GM04503 (cell line): ENCODE results near the gene MTCL1.

Experiments used
- DNase-seq: peaks from one replicate; pipeline ENCODE4 v3.0.0-alpha.2; 2012; ENCODE audit warnings: low read depth

Gene MTCL1

DNA sequence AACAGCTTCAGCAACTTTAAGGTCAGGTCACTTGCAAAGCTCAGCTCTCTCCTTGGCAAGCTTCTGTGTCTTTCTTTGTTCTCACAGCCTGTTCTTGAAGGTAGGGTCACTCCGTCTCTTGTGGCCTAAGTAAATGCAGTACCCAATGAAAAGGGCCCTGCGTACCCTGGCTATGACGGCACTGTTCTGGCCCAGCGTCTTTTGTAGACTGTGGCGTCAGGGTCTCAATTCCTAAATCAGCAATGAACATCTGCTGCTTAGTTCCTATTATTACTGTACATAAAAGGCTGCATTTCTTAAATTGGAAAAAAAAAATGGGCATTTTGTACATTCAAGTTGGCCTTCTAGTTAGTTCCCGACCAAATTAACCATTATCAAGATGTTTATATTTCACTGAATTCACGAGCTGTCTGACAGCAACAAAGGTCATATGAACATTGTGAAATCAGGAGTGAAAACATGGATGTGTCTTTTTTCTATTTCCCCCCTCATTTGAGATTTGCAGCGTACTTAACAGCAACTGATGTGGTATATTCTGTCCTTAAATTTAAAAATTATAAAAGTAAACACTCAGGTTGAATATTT lies 17.0 kb upstream of the MTCL1 start:
- DNase-seq, result no peak

DNA sequence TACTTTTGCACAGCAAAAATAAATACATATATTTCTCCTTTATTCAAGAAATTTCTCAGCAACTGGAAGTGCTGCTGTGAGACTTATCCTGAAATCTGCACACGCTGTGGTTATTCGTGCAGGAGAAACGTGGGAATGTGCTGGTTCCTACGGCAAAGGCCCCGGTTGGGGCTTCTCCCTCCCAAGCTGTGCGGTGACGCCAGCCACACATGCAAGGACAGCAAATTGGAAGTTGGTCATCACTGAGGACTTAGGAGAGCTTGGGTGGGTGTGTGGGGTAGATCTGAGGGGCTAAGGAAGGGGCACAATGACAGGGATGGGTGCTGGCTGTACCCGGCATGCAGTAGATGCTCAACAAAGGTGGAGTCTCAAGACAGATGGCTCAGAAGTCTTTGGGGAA lies 16.5 kb upstream of the MTCL1 start:
- no peak for DNase-seq

DNA sequence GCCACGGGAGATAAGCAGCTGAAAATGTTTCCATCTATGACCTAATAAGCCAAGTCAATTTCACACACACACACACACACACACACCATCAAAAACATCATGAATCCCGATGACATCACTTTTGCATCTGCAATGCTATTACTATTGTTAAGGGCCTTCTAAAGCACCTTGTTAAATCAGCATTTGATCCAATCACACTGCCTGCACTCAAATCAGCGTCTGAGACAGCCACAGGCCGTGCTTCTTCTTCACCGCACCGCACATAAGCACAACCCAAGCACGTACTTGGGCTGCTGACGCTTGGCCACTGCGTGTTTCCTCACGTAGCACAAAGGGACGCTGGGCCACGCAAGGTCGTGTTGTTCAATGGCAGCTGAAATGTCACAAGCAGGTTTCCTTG lies 15.8 kb upstream of the MTCL1 start:
- no peak for DNase-seq

DNA sequence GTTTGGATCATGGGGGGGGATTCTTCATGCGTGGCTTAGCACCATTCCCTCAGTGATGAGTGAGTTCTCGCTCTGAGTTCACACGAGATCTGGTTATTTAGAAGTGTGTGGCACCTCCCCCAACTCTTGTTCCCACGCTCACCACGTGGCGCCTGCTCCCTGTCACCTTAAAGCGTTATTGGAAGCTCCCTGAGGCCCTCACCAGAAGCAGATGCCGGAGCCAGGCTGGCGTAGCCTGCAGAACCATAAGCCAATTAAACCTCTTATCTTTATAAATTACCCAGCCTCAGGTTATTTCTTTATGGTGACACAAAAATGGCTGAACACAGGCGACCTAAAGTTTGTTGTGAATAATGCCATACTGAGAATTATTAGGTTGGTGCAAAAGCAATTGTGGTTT lies 10.5 kb upstream of the MTCL1 start:
- no peak for DNase-seq

DNA sequence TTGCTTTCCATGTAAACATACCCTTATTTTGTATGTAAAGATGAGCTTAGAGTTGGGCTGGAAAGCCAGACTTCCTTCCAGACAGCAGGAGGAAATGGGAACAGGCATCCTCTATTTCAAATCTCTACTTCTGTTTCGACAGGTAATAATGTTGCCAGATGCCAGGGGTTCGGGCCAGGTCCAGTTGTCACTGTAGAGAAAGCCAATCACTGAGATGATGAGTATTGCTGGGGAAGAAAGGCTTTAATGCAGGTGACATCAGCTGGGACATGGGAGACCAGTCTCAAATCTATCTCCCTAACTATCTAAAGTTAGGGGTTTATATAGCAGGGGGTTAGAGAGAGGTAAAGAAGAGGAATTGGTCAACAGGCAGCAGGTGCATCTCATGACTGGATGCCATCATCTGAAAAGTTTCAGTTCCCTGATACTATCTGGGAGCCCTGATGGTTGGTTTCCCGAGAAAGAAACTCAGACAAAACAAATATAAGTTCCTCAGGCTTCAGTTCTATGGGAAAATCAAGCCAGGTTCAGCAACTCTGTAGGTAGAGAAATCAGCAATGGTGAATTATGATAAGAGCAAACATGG lies 9.3 kb upstream of the MTCL1 start:
- no peak for DNase-seq

DNA sequence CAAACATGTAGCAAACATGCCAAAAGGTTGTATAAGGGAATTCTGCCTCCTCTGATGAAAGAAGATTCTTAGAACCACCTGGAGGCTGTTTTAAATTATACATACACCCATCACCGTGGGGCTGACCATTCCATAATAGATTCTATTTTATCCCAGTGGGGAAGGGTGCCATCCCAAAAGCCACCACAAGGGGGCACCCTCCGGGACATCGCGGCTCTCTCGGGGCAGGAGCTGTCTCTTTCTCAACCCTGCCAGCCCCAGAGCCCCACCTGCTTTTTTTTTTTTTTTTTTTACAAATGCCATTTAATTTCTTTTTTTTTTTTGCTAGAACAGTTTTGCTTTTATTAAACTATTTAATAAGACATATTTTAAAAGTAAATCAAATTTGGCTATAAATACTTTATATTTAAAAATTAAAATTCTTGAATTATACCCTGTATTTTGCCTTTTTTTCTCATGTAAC lies 8.6 kb upstream of the MTCL1 start:
- DNase-seq, result no peak

DNA sequence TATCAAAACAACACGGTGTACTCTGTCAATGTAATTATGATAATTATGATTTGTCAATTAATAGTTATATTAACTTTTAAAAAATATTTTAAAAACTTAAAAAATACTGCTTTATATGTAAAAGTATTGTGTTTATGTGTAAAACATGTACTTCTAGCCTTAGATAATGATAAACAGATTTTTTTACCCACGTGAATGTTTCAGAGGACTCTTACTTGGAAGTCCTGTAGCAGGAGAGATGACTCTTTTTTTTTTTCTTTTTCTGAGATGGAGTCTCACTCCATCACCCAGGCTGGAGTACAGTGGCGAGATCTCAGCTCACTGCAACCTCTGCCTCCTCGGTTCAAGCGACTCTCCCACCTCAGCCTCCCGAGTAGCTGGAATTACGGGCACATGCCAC lies 6.2 kb upstream of the MTCL1 start:
- no peak for DNase-seq

DNA sequence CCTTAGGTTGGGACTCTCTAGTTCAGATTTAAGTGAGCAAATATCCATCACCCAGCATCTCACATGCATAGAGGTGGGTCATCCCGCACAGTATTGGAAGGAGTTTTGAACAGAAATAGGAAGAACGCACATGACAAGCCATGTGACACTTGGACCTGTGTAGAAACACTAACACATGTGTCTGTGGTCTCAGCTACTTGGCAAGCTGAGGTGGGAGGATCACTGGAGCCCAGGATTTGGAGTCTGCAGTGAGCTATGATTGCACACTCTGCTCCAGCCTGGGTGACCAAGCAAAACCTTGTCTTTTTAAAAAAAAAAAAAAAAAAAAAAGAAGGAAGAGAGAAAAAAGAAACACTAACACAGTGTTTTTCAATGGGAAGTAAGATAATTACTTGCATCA lies 5.4 kb upstream of the MTCL1 start:
- peak; percentile 45 for DNase-seq

DNA sequence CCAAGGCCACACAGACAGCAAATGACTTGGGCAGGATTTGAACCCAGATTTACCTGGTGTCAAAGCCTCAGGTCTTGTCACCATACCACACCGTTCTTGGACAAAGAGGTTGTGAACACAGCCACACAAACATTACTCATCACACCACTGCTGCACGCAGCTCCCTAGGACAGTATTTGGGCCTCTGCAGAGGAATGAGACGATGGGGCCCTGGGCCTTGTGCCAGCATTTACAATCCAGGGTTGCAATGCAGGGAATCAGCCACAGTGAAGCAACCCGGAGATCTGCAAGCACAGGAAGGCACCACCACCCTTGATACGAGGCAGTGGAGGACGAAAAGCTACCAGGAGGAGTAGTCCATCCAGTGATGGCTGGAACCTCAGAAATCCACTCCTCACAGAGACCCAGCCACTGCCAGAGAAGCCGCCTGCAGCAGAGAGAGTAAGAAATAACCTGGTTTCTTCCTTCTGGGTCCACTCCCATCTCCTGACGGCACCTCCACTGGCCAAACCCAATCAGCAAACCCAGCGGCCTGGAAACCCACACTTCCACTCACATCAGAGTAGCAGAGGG lies 3.7 kb upstream of the MTCL1 start:
- peak; percentile 72 for DNase-seq

DNA sequence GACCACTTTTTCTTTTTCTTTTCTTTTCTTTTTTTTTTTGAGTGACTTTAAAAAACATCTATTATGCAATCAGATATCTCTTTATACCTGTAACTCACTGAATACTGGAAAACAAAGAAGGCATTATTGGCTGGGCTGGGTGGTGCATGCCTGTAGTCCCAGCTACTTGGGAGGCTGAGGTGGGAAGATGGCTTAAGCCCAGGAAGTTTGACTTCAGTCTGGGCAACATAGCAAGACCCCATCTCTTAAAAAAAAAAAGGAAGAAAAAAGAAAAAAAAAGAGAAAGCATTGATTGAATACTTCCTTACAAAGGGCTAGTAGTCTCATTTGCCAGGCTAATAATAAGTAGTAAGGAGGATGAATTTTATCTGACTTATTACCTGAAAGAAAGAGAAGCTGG lies 2.7 kb upstream of the MTCL1 start:
- DNase-seq, result no peak

DNA sequence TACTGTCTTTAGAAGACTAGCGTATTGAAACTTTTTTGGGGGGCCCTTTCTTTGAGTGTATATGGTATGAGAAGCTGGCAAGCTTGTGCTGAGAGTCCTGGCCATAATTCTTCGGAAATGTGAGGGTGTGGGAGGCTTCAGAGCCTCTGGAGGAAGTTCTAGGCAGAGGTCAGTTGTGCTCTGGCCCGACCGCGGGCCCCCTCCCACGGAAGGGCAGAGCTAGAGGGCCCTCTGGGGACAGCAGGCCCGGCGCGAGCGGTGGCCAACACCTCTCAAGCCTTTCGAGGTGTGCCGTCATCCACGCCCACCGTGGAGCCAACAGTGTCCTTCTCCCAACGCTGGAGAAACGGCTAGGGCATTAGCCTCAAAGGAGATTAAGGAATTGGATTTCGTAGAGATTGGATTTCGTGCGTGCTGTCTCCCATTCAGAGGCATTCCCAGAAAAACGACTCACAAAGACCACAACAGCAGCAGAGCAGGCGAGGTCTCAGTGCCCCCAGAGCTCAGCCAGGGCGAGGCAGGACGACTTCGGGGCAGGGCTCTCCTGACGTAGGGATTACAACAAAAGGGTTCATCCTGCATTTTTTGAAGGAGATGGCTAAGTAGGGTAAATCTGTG lies 2.2 kb upstream of the MTCL1 start:
- DNase-seq, result no peak

DNA sequence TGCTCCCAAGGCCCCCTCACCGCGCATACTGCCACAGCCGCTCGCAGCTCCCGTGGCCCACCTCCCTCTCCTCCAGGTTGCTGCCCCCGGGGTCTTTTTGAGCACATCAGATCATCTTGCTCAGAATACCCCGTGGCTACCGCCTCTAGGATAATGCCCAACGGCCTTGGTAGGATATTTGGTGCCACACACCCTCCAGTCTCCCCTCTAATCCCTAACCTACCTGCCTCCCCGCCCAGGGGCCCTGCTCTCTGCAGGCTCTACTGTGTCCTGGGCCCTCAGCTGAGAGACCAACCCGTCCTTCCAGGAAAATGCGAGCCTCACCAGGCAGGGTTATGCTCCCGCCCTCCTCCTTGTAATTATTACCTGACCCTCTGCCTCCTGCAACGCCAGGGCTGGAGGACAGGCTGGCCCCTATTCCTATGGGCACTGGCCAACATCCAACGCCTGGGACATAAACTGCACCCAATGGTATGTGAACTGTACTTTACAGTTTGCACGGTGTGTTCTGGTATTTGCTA lies 1.5 kb upstream of the MTCL1 start:
- no peak for DNase-seq

DNA sequence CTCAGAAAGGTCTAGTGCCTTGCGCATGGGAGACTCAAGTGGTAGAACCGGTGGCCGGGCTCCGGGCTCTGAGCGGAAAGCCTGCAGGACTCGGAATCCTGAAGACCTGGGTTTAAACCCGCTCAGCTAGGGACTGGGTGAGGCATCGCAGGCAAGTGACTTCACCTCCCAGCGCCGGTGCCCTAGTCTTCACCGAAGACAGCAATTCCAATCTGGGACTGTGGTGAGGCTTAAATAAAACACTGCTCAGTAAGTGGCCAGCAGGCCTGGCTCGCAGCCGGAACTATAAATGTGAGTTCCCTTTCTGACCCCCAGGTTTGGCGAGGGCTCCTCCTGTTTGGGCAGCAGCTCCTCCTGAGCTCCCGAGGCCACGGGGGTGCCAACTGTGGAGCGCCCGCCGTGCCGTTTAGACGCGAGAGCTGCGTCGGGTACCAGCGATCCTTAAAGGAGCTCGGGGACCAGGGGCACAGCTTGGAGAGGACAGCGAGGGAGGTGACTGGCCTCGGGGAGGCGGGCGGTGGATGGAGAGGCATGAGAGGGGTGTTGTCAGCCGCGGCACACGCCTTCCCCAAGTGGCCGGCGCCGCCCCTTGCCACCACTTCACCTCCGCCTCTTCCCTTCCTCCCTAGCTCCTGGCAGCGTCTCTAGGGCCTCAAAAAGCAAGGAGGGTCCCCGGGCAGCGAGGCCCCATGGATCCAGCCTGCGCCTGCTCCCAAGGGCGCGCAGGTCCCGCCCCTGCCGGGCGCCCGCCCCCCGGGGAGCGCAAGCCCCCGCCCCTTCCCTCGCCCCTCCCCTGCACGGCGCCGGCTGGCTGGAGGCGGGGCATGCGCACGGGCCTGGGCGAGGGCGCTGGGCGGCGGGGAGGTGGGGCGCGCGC lies 757 bp upstream of the MTCL1 start:
- DNase-seq, result peak; percentile 80

DNA sequence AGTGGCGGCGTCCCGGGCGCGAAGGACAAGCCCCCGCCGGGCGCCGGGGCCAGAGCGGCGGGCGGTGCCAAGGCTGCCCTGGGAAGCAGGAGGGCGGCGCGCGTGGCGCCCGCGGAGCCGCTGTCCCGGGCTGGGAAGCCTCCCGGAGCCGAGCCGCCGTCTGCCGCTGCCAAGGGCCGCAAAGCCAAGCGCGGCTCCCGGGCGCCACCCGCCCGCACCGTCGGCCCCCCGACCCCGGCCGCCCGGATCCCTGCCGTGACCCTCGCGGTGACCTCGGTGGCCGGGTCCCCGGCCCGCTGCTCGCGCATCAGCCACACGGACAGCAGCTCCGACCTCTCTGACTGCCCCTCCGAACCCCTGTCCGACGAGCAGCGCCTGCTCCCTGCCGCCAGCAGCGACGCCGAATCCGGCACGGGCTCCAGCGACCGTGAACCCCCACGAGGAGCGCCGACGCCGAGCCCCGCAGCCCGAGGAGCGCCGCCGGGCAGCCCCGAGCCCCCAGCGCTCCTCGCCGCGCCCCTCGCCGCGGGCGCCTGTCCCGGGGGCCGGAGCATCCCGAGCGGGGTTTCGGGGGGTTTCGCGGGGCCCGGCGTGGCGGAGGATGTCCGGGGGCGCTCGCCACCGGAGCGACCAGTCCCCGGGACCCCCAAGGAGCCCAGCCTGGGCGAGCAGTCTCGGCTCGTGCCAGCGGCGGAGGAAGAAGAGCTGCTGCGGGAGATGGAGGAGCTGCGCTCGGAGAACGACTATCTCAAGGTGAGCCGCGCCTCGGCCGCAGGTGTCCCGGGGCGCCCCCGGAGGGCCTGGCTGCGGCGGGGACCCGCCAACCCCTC lies 820 bp downstream of the MTCL1 start:
- DNase-seq, result no peak

DNA sequence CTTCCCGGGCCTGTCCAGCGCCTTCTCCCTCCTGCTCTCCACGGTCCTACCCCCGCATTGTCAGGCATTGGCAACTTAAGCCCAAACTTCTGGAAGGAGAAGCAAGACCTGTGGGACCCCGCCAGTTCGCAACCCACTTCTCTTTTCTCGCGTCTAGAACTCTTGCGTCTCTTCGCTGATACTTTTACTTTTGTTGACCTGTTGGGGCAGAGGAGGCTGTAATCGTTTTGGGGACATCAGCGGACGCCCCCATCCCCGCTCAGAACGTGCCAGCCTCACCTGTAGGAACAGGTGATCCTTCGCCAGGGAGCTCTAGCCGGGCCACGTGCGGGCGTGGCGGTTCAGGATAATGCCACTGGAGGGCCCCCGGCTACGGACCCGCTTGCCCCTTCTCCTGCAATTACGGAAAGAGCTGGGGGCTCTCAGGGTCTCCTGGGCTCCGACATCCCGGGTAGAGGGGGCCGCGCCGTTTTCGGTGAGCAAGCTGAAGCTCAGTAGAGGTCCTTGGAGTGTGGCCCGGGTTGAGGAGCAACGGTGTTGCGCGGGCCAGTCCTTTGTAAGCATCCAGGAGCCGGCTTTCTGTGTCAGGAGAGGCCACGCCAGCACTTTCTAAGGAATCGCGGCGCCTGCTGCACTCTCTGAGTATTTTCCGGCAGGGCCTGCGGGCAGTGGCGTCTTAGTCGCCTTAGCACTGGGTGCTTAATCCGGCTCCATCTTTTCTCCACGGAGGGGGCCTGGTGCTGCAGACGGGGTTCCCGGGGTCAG lies 1.6 kb downstream of the MTCL1 start:
- DNase-seq, result peak; percentile 24

DNA sequence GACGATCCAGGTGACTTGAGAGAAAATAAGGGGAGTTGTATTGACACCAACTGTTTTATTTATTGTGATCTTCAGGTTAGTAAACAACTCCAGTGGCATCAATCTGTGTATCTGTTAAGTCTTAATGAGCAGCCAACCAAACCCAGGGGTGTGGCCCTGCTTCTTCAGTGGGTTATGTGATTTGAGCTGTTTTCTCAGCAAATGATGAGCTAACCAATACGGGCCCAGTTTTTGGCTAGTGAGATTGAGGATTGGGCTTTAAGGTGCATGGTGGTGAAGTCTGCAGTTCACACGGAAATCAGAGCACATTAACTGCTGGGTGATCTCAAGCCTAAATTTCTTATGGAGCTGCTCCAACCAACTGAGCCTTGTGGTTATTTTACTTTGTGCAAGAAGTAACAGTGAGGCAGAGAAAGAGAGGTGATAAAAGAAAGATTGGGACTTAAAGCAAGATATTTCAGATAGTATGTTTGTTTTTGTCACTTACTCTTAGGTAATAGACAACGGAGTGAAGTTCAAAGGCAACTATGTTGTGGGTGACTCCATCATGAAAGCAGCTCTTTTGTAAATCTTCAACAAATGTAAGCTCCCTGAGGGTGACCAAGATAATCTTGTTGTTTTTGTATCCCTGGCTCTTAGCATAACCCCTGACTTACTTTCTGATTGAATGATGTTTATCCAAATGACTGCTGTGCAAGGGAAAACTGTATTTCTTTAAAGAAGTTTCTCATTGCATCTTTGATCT lies 2.4 kb downstream of the MTCL1 start:
- peak; percentile 57 for DNase-seq

DNA sequence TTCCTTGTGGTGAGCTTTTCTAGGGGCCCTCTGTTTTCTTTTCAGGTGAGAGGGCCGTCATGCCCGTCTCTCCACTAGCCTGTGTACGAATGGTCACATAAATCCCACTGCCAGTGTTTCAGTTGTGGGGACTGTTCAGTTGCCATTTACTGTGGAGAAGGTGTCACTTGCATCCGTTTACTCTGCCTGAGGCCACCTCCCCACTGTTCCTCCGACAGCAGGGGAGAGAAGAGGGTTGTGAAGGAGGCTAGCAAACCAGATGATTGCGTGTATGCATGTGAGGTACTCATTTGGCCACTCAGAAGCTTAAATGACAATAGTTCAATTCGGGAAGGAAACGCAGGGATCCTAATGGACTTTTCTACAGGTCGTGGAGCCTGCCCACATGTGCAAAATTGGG lies 3.3 kb downstream of the MTCL1 start:
- no peak for DNase-seq

DNA sequence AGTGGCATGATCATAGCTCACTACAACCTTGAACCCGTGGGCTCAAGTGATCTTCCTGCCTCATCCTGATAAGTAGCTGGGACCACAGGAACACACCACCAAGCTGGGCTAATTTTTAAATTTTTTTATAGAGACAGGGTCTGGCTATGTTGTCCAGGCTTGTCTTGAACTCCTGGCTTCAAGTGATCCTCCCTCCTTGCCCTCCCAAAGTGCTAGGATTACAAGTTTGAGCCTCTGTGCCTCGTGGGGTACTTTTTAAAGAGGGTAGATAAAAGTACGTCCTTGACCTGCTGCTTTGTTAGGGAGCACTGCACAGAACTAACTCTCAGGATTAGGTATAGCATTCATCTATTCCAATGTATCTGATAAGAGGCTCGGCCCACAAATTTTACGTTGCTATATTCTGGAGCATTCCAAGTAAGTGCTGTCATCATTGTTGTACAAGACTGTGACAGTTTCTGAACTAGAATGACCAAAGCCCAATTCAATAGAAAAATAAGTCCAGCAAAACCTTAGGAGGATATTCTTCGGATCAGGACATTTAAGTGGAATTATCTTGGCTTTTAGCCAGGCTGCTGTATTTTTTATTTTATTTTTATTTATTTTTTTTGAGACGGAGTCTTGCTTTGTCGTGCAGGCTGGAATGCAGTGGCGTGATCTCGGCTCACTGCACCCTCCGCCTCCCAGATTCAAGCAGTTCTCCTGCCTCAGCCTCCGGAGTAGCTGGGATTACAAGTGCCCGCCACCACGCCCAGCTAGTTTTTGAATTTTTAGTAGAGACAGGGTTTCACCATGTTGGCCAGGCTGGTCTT lies 4.1 kb downstream of the MTCL1 start:
- no peak for DNase-seq

DNA sequence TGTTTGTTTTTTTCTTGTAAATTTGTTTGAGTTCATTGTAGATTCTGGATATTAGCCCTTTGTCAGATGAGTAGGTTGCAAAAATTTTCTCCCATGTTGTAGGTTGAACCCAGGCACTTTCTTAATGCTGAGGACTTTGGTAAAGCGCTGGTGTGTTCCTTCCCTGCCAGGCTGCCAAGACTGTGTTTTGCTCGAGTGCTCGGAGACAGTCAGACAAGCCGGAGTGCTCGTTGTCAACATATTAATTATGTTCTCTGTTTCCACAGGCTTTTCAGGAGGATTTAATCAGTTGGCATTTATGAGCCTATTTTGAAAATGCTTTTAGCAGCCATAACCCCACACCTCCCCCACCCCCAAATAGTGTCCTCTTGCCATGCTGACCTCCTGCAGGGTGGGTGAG lies 6.4 kb downstream of the MTCL1 start:
- no peak for DNase-seq
